GM18517 (cell line): ENCODE measurements around the gene CRYBB2.
"Not testable (repeated sequence)": the region's sequence is repeated elsewhere in the genome, so short reads cannot be mapped to it uniquely, and the experiment has no call there.

Source experiments
- ATAC-seq: cut with Tn5 transposase; IDR thresholded peaks from one replicate; pipeline ENCODE4 v1.9.1; 2021; ENCODE audit warnings: mild to moderate bottlenecking, moderate library complexity; ENCODE audit not compliant: unreplicated experiment

CRYBB2 gene

GRCh38 chr22:25199731-25200520, 19.5 kb upstream of the CRYBB2 start, which contains the start of gene CRYBB3:
CRYBB3 (plus strand) TSS chr22:25199858; CDS start chr22:25201397, 1,539 bp downstream.
- ATAC-seq: no peak

GRCh38 chr22:25200967-25201366, 18.5 kb upstream of the CRYBB2 start:
- no peak for ATAC-seq

- no peak for ATAC-seq
These were observed 17.7 kb upstream of the CRYBB2 start for GRCh38 chr22:25201557-25202273.

GRCh38 chr22:25202290-25202921, 17.0 kb upstream of the CRYBB2 start:
- no peak for ATAC-seq

GRCh38 chr22:25203082-25203481, 16.4 kb upstream of the CRYBB2 start:
- no peak for ATAC-seq

GRCh38 chr22:25204547-25204946, 14.9 kb upstream of the CRYBB2 start:
- not testable (repeated sequence) for ATAC-seq

GRCh38 chr22:25205847-25206246, 13.6 kb upstream of the CRYBB2 start:
- no peak for ATAC-seq

- ATAC-seq: no peak
These were observed 12.4 kb upstream of the CRYBB2 start for GRCh38 chr22:25206998-25207397.

- no peak for ATAC-seq
These were observed 11.8 kb upstream of the CRYBB2 start for GRCh38 chr22:25207553-25208157.

GRCh38 chr22:25208328-25208727, 11.1 kb upstream of the CRYBB2 start:
- no peak for ATAC-seq

- ATAC-seq: no peak
These were observed 10.5 kb upstream of the CRYBB2 start for GRCh38 chr22:25208743-25209505.

- ATAC-seq: no peak
These were observed 8.6 kb upstream of the CRYBB2 start for GRCh38 chr22:25210793-25211192.

- ATAC-seq: no peak
These were observed 7.1 kb upstream of the CRYBB2 start for GRCh38 chr22:25212337-25212736.

- ATAC-seq: no peak
These were observed 6.2 kb upstream of the CRYBB2 start for GRCh38 chr22:25213221-25213620.

- ATAC-seq: no peak
These were observed 3.2 kb upstream of the CRYBB2 start for GRCh38 chr22:25216230-25216629.

- no peak for ATAC-seq
These were observed 556 bp downstream of the CRYBB2 start for GRCh38 chr22:25219948-25220442.

GRCh38 chr22:25221790-25222189, 2.4 kb downstream of the CRYBB2 start:
- ATAC-seq: no peak

- ATAC-seq: no peak
These were observed 3.9 kb downstream of the CRYBB2 start for GRCh38 chr22:25223269-25223850.

GRCh38 chr22:25228822-25229221, 9.4 kb downstream of the CRYBB2 start:
- ATAC-seq: no peak

GRCh38 chr22:25230760-25231159, 11.3 kb downstream of the CRYBB2 start:
- ATAC-seq: not testable (repeated sequence)
